GM13977 (cell line): ENCODE measurements around the gene DCUN1D2.

Source experiments
- DNase-seq: peaks from one replicate; pipeline ENCODE4 v3.0.0; 2012; ENCODE audit warnings: low spot score
- CTCF ChIP-seq: IDR thresholded peaks from 2 replicates; pipeline ENCODE4 v1.5.1; 2012; ENCODE audit warnings: mild to moderate bottlenecking, control low read depth; ENCODE audit not compliant: insufficient read depth; ENCODE audit errors: extremely low read depth, missing control alignments
- in situ Hi-C: fragments of 300-500 bp; cut with MboI; formaldehyde crosslinking; loops from one replicate; pipeline ENCODE4 v1.12.0; 2022; ENCODE audit warnings: low sequenced_read_pairs, low pct_unique_long_range_greater_than_20kb, mixed read lengths, inconsistent platforms; ENCODE audit not compliant: unreplicated experiment

The DCUN1D2 gene

GRCh38 chr13:113490496-113491417, at the start of gene DCUN1D2:
Gene DCUN1D2 (minus strand): TSS chr13:113490711. CDS start chr13:113490669, 42 bp downstream.
- in situ Hi-C loops = no loop called here
- no peak for TF ChIP-seq CTCF
- peak; percentile 98 for DNase-seq

- TF ChIP-seq CTCF = no peak
- in situ Hi-C loops = no loop called here
- DNase-seq = no peak
Observed at GRCh38 chr13:113539822-113540221, 49.3 kb upstream of the DCUN1D2 start.

GRCh38 chr13:113539176-113539575, 48.7 kb upstream of the DCUN1D2 start:
- no peak for DNase-seq
- in situ Hi-C loops = no loop called here
- TF ChIP-seq CTCF = no peak

GRCh38 chr13:113538689-113539058, 48.2 kb upstream of the DCUN1D2 start:
- no peak for DNase-seq
- in situ Hi-C loops = no loop called here
- TF ChIP-seq CTCF = no peak

GRCh38 chr13:113537909-113538688, 47.6 kb upstream of the DCUN1D2 start:
- DNase-seq = no peak
- no peak for TF ChIP-seq CTCF
- in situ Hi-C loops = no loop called here

- DNase-seq = no peak
- in situ Hi-C loops = no loop called here
- no peak for TF ChIP-seq CTCF
Observed at GRCh38 chr13:113537205-113537604, 46.7 kb upstream of the DCUN1D2 start.
